HL-60/S4 treated with phorbol 12-myristate 13-acetate at 8.2 ng/mL for 4 days and 3 days (cell line): ENCODE measurements around the gene CXCL16.
"Not testable (repeated sequence)": the region's sequence is repeated elsewhere in the genome, so short reads cannot be mapped to it uniquely, and the experiment has no call there.

Experiments
- in situ Hi-C: fragments of 300-500 bp; cut with MboI; formaldehyde crosslinking; loops from 2 replicates; pipeline ENCODE4 v1.15.0; 2022; ENCODE audit warnings: low sequenced_read_pairs

The CXCL16 gene

GRCh38 chr17:4703330-4703691 is 36.4 kb downstream of the CXCL16 start:
- in situ Hi-C loops, result no loop called here

GRCh38 chr17:4701116-4701515 is 38.6 kb downstream of the CXCL16 start:
- in situ Hi-C loops, result no loop called here

GRCh38 chr17:4699401-4700056 is 40.2 kb downstream of the CXCL16 start:
- in situ Hi-C loops, result not testable (repeated sequence)

GRCh38 chr17:4696437-4696805 is 43.3 kb downstream of the CXCL16 start:
- in situ Hi-C loops, result no loop called here

- in situ Hi-C loops, result no loop called here
Measured at GRCh38 chr17:4693416-4693815, 46.3 kb downstream of the CXCL16 start.

- in situ Hi-C loops, result no loop called here
Measured at GRCh38 chr17:4691686-4692085, 48.0 kb downstream of the CXCL16 start.

- in situ Hi-C loops, result no loop called here
Measured at GRCh38 chr17:4690745-4691144, 49.0 kb downstream of the CXCL16 start.

- in situ Hi-C loops, result not testable (repeated sequence)
Measured at GRCh38 chr17:4689872-4690271, 49.9 kb downstream of the CXCL16 start.

- in situ Hi-C loops, result not testable (repeated sequence)
Measured at GRCh38 chr17:4683739-4684138, 56.0 kb downstream of the CXCL16 start.
